ENCODE measurements around the gene ZDHHC18. TPM values are rescaled to one million over a fixed set of nuclear protein-coding genes. Genes with fewer than 3 reads are reported as not detected.

Gene ZDHHC18
- total RNA-seq, 1 donor from 2014 or later: 22.3 TPM

GRCh38 chr1:26814893-26815292 is 11.6 kb upstream of the ZDHHC18 start:
- Mint-ChIP-seq H3K4me1 (ENCODE audit: low read depth, unreplicated experiment) (no peaks in the 10 kb centered on the region), H3K36me3 (ENCODE audit: low read depth, unreplicated experiment) (peaks cover 3% of the 10 kb centered on the region), H3K9me3 (ENCODE audit: unreplicated experiment) (peaks cover 8% of the 10 kb centered on the region), H3K27me3 (ENCODE audit: low read depth, unreplicated experiment) (peaks cover 4% of the 10 kb centered on the region), H3K4me3 (ENCODE audit: unreplicated experiment) (no peak overlapping the region), H3K27ac (ENCODE audit: unreplicated experiment) (no peak overlapping the region)
- Histone ChIP-seq H3K79me2 (ENCODE audit: insufficient read depth, low read length) (no peaks in the 10 kb centered on the region), H3K9me3 (ENCODE audit: insufficient read depth, low read depth, low read length) (no peaks in the 10 kb centered on the region), H3K4me1 (ENCODE audit: insufficient read depth, low read length) (no peaks in the 10 kb centered on the region), H3K36me3 (ENCODE audit: insufficient read depth, low read length) (no peaks in the 10 kb centered on the region), H3K4me3 (ENCODE audit: insufficient read depth, low read depth, low read length) (no peak overlapping the region), H3K4me2 (ENCODE audit: low read length) (no peak overlapping the region), H3K27me3 (ENCODE audit: insufficient read depth, low read length) (no peaks in the 10 kb centered on the region), H2AFZ (ENCODE audit: low read depth, low read length) (no peak overlapping the region), H4K20me1 (ENCODE audit: insufficient read depth, low read length) (no peaks in the 10 kb centered on the region), H3K9ac (ENCODE audit: low read length) (no peak overlapping the region), H3K27ac (ENCODE audit: low read depth, low read length) (no peak overlapping the region)
- DNase-seq (ENCODE audit: low read depth): no peak
- no peak for FAIRE-seq
- TF ChIP-seq CTCF (IDR thresholded peaks at IDR 0.05; ENCODE audit: insufficient read depth, low read depth, low read length) (no peak), EZH2 (IDR thresholded peaks at IDR 0.05; ENCODE audit: insufficient read depth, low read length) (no peak)

GRCh38 chr1:26820784-26821269 is 5.7 kb upstream of the ZDHHC18 start:
- Mint-ChIP-seq H3K27me3 (ENCODE audit: low read depth, unreplicated experiment) (peaks cover 2% of the 10 kb centered on the region), H3K4me3 (ENCODE audit: unreplicated experiment) (no peak overlapping the region), H3K36me3 (ENCODE audit: low read depth, unreplicated experiment) (peaks cover 3% of the 10 kb centered on the region), H3K9me3 (ENCODE audit: unreplicated experiment) (peaks cover 5% of the 10 kb centered on the region), H3K27ac (ENCODE audit: unreplicated experiment) (no peak overlapping the region), H3K4me1 (ENCODE audit: low read depth, unreplicated experiment) (peaks cover 9% of the 10 kb centered on the region)
- DNase-seq (ENCODE audit: low read depth): no peak
- Histone ChIP-seq H2AFZ (ENCODE audit: low read depth, low read length) (no peak overlapping the region), H4K20me1 (ENCODE audit: insufficient read depth, low read length) (no peaks in the 10 kb centered on the region), H3K36me3 (ENCODE audit: insufficient read depth, low read length) (no peaks in the 10 kb centered on the region), H3K4me2 (ENCODE audit: low read length) (no peak overlapping the region), H3K79me2 (ENCODE audit: insufficient read depth, low read length) (no peaks in the 10 kb centered on the region), H3K4me3 (ENCODE audit: insufficient read depth, low read depth, low read length) (no peak overlapping the region), H3K27ac (ENCODE audit: low read depth, low read length) (no peak overlapping the region), H3K4me1 (ENCODE audit: insufficient read depth, low read length) (peaks cover under 1% of the 10 kb centered on the region), H3K9me3 (ENCODE audit: insufficient read depth, low read depth, low read length) (no peaks in the 10 kb centered on the region), H3K9ac (ENCODE audit: low read length) (no peak overlapping the region), H3K27me3 (ENCODE audit: insufficient read depth, low read length) (no peaks in the 10 kb centered on the region)
- TF ChIP-seq CTCF (IDR thresholded peaks at IDR 0.05; ENCODE audit: insufficient read depth, low read depth, low read length): no peak
- TF ChIP-seq EZH2 (IDR thresholded peaks at IDR 0.05; ENCODE audit: insufficient read depth, low read length): no peak
- FAIRE-seq: no peak

- TF ChIP-seq EZH2 (IDR thresholded peaks at IDR 0.05; ENCODE audit: insufficient read depth, low read length): no peak
- no peak for TF ChIP-seq CTCF (IDR thresholded peaks at IDR 0.05; ENCODE audit: insufficient read depth, low read depth, low read length)
- H3K27ac ChIP-seq (ENCODE audit: low read depth, low read length): no peak overlapping the region
- H4K20me1 ChIP-seq (ENCODE audit: insufficient read depth, low read length): peaks cover 7% of the 10 kb centered on the region
- no peak overlapping the region for H3K4me3 ChIP-seq (ENCODE audit: insufficient read depth, low read depth, low read length)
- H3K27me3 Mint-ChIP-seq (ENCODE audit: low read depth, unreplicated experiment): peaks cover 2% of the 10 kb centered on the region
- H3K9ac ChIP-seq (ENCODE audit: low read length): no peak overlapping the region
- peaks cover 4% of the 10 kb centered on the region for H3K9me3 Mint-ChIP-seq (ENCODE audit: unreplicated experiment)
- H3K4me3 Mint-ChIP-seq (ENCODE audit: unreplicated experiment): no peak overlapping the region
- FAIRE-seq (no peak), DNase-seq (ENCODE audit: low read depth) (no peak)
- no peaks in the 10 kb centered on the region for H3K36me3 ChIP-seq (ENCODE audit: insufficient read depth, low read length)
- peaks cover 6% of the 10 kb centered on the region for H3K4me1 ChIP-seq (ENCODE audit: insufficient read depth, low read length)
- no peak overlapping the region for H2AFZ ChIP-seq (ENCODE audit: low read depth, low read length)
- H3K79me2 ChIP-seq (ENCODE audit: insufficient read depth, low read length): peaks cover 15% of the 10 kb centered on the region
- H3K9me3 ChIP-seq (ENCODE audit: insufficient read depth, low read depth, low read length): no peaks in the 10 kb centered on the region
- no peaks in the 10 kb centered on the region for H3K27me3 ChIP-seq (ENCODE audit: insufficient read depth, low read length)
- H3K4me2 ChIP-seq (ENCODE audit: low read length): no peak overlapping the region
- no peak overlapping the region for H3K27ac Mint-ChIP-seq (ENCODE audit: unreplicated experiment)
- H3K36me3 Mint-ChIP-seq (ENCODE audit: low read depth, unreplicated experiment): peaks cover 3% of the 10 kb centered on the region
- peaks cover 14% of the 10 kb centered on the region for H3K4me1 Mint-ChIP-seq (ENCODE audit: low read depth, unreplicated experiment)
Measured at GRCh38 chr1:26822737-26823395, 3.6 kb upstream of the ZDHHC18 start.
